Activated T-cell treated with anti-CD3 and anti-CD28 coated beads, Interleukin-2, amount 50 U/mL, for 24 hours (primary cell): Measurements from ENCODE around the gene RASSF8.

Experiments used
- DNase-seq: peaks from one replicate; pipeline ENCODE4 v3.0.0-alpha.2; 2020
- H3K27ac Mint-ChIP-seq: 2 replicates; pipeline ENCODE4 v1.8.0; 2020; ENCODE audit warnings: mild to moderate bottlenecking, mixed read lengths
- H3K27me3 Mint-ChIP-seq: 2 replicates; pipeline ENCODE4 v1.8.0; 2020; ENCODE audit warnings: mixed read lengths
- H3K36me3 Mint-ChIP-seq: 2 replicates; pipeline ENCODE4 v1.8.0; 2020; ENCODE audit warnings: low read depth, mixed read lengths
- H3K4me1 Mint-ChIP-seq: 2 replicates; pipeline ENCODE4 v1.8.0; 2020; ENCODE audit warnings: low read depth, mixed read lengths
- H3K4me3 Mint-ChIP-seq: 2 replicates; pipeline ENCODE4 v1.8.0; 2020; ENCODE audit warnings: mild to moderate bottlenecking, moderate library complexity, mixed read lengths
- H3K9me3 Mint-ChIP-seq: 2 replicates; pipeline ENCODE4 v1.8.0; 2020; ENCODE audit warnings: mixed read lengths

Gene RASSF8

DNA sequence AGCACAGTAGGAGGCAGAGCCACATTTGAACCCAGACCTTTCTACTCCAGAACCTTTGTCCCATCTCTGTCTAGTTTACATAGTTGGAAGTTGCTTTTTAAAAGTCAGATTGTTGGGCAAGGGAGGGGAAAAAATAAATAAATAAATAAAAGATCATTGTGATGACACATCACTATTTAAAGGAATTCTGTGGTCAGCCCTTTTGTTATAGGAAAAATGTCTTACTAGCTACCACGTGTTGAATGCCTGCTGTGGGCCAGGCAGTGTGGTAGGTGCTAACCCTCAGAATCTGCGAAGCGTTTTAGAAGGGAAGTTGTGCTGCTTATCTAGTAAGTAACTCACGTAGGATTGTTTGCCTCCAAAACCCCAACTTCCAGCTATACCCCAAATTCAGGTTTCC, 104.1 kb downstream of the RASSF8 start:
- no peaks in the 10 kb centered on the region for H3K4me1 Mint-ChIP-seq
- no peaks in the 10 kb centered on the region for H3K9me3 Mint-ChIP-seq
- no peak overlapping the region for H3K27ac Mint-ChIP-seq
- peaks cover 18% of the 10 kb centered on the region for H3K27me3 Mint-ChIP-seq
- H3K36me3 Mint-ChIP-seq = no peaks in the 10 kb centered on the region
- no peak for DNase-seq
- H3K4me3 Mint-ChIP-seq = no peak overlapping the region

GRCh38 chr12:26065451-26065850, 107.0 kb downstream of the RASSF8 start:
- Mint-ChIP-seq H3K27ac (no peak overlapping the region), H3K27me3 (peaks cover 14% of the 10 kb centered on the region), H3K9me3 (no peaks in the 10 kb centered on the region), H3K36me3 (no peaks in the 10 kb centered on the region), H3K4me1 (no peaks in the 10 kb centered on the region), H3K4me3 (no peak overlapping the region)
- DNase-seq = no peak

GRCh38 chr12:26068503-26068902, 110.0 kb downstream of the RASSF8 start:
- no peaks in the 10 kb centered on the region for H3K36me3 Mint-ChIP-seq

DNA sequence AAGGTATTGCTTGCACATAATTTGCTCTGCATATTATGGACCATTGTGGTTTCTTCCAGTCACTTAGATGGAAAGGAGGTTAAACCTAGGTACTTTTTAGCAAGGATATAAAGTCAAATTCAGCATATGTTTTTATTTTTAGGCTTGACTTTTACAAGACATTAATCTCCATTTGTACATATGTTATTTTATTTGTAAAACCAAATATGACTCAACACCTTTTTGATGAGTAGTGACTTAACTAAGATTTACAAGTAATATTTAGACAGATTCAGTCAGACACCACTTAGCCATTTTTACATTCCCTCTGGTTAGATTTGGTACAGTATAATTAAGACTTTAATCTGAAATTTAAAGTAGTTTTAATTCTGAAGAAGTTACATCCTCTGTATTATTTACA, 111.3 kb downstream of the RASSF8 start:
- no peaks in the 10 kb centered on the region for H3K36me3 Mint-ChIP-seq
- H3K27me3 Mint-ChIP-seq = peaks cover 3% of the 10 kb centered on the region
- H3K4me1 Mint-ChIP-seq = no peaks in the 10 kb centered on the region
- H3K27ac Mint-ChIP-seq = no peak overlapping the region
- DNase-seq = no peak
- H3K4me3 Mint-ChIP-seq = no peak overlapping the region
- H3K9me3 Mint-ChIP-seq = no peaks in the 10 kb centered on the region

More at GRCh38 chr12:26068503-26068902, 110.0 kb downstream of the RASSF8 start:
- Mint-ChIP-seq H3K9me3 (no peaks in the 10 kb centered on the region), H3K27ac (no peak overlapping the region), H3K27me3 (peaks cover 10% of the 10 kb centered on the region), H3K4me3 (no peak overlapping the region), H3K4me1 (no peaks in the 10 kb centered on the region)
- DNase-seq = no peak

GRCh38 chr12:26077915-26078702, 119.6 kb downstream of the RASSF8 start:
- H3K27ac Mint-ChIP-seq = no peak overlapping the region
- H3K4me3 Mint-ChIP-seq = no peak overlapping the region
- no peak for DNase-seq
- H3K4me1 Mint-ChIP-seq = no peaks in the 10 kb centered on the region
- peaks cover 3% of the 10 kb centered on the region for H3K27me3 Mint-ChIP-seq
- H3K36me3 Mint-ChIP-seq = no peaks in the 10 kb centered on the region
- peaks cover 5% of the 10 kb centered on the region for H3K9me3 Mint-ChIP-seq

DNA sequence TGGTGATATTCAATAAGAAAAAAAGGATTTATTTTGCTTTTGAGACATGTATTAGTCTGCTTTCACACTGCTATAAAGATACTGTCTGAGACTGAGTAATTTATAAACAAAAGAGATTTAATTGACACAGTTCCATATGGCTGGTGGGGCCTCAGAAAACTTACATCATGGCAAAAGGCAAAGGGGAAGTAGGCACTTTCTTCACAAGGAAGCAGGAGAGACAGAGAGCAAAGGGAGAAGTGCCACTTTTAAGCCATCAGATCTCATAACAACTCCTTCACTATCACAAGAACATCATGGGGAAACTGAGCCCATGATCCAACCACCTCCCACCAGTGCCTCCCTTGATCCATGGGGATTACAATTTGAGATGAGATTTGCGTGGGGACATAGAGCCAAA, 122.4 kb downstream of the RASSF8 start:
- Mint-ChIP-seq H3K27ac (no peak overlapping the region), H3K4me1 (no peaks in the 10 kb centered on the region), H3K9me3 (peaks cover 5% of the 10 kb centered on the region), H3K36me3 (no peaks in the 10 kb centered on the region), H3K4me3 (no peak overlapping the region), H3K27me3 (peaks cover 3% of the 10 kb centered on the region)
- DNase-seq = no peak

- Mint-ChIP-seq H3K4me1 (no peaks in the 10 kb centered on the region), H3K36me3 (no peaks in the 10 kb centered on the region), H3K27me3 (no peaks in the 10 kb centered on the region), H3K9me3 (peaks cover 5% of the 10 kb centered on the region), H3K27ac (no peak overlapping the region), H3K4me3 (no peak overlapping the region)
- DNase-seq = no peak
Observed at GRCh38 chr12:26086936-26087335, 128.5 kb downstream of the RASSF8 start.

- Mint-ChIP-seq H3K9me3 (no peaks in the 10 kb centered on the region), H3K4me1 (peaks cover 2% of the 10 kb centered on the region), H3K4me3 (no peak overlapping the region), H3K36me3 (no peaks in the 10 kb centered on the region), H3K27me3 (no peaks in the 10 kb centered on the region), H3K27ac (no peak overlapping the region)
- no peak for DNase-seq
Observed at GRCh38 chr12:26088998-26089397, 130.5 kb downstream of the RASSF8 start.

DNA sequence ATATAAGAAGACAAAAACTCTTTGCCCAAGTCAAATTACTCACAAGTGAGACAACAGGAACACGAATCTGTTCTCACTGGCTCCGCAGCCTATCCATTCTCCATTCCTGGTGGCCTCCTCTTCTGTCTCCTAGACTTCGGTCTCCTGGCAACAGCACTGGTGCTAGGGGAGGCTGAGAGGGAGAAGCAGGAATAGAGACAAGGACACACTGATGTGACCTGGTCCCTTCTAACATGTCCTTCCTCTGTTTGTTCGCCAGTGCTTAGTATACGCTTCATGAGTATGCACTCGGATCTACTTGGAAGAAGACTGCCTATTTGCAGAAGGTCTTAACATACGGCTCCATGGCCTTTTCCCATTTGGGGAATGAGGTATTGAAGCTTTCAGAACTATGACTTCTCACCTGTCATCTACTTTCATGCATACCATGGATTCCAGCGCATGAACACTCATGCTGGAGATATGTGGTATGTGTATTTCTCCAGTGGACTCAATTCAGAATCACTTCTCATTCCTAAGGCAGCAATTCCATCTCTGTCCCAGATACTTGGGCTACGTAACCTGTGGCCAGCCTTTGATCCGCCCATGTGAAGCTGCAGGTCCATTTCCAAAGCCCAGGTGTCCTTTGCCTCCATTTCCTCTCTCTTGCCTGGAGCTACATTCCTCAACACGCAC, 132.5 kb downstream of the RASSF8 start:
- Mint-ChIP-seq H3K4me1 (peaks cover 2% of the 10 kb centered on the region), H3K4me3 (no peak overlapping the region), H3K27me3 (no peaks in the 10 kb centered on the region), H3K36me3 (no peaks in the 10 kb centered on the region), H3K27ac (no peak overlapping the region), H3K9me3 (no peaks in the 10 kb centered on the region)
- DNase-seq = no peak

- H3K27ac Mint-ChIP-seq = no peak overlapping the region
- H3K27me3 Mint-ChIP-seq = no peaks in the 10 kb centered on the region
- no peaks in the 10 kb centered on the region for H3K9me3 Mint-ChIP-seq
- no peak overlapping the region for H3K4me3 Mint-ChIP-seq
- H3K36me3 Mint-ChIP-seq = no peaks in the 10 kb centered on the region
- no peak for DNase-seq
- H3K4me1 Mint-ChIP-seq = peaks cover 2% of the 10 kb centered on the region
Observed at GRCh38 chr12:26091822-26092221, 133.3 kb downstream of the RASSF8 start.

DNA sequence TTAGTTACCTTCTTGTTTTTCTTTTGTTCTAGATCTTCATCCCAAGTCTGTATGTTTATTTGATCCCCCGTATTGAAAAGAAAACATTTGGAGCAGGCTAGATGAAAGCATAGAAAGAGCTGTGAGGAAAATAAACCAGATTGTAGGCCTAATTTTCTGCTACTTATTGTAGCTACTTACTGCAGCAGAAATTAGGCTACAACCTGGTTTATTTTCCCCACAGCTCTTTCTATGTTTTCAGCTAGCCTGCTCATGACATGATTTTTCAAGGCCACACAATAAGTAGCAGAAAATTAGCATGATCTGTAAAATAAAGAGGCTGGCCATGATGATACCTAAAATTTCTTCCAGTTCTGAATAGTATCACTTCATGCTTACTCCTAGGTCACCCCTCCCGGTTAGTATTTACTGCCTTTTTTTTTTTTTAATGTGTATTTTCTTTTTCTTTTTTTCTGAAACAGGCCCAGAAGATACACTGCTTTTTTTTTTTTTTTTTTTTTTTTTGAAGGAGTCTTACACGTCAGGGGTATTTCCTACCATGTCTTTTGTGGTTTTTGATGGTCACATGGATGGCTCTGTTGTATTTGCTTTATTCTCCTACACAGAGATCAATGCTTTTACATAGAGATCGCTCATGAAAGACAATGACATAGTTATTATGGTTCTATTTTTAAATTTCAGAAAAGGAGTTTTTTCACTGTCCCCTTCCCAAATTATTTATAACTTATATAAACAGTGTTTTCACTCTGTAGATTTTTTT, 134.0 kb downstream of the RASSF8 start:
- Mint-ChIP-seq H3K27ac (no peak overlapping the region), H3K36me3 (no peaks in the 10 kb centered on the region), H3K9me3 (no peaks in the 10 kb centered on the region), H3K4me3 (no peak overlapping the region), H3K27me3 (peaks cover 2% of the 10 kb centered on the region), H3K4me1 (peaks cover 2% of the 10 kb centered on the region)
- DNase-seq = no peak

- Mint-ChIP-seq H3K36me3 (no peaks in the 10 kb centered on the region), H3K9me3 (no peaks in the 10 kb centered on the region), H3K27ac (no peak overlapping the region), H3K27me3 (peaks cover 12% of the 10 kb centered on the region), H3K4me3 (no peak overlapping the region), H3K4me1 (peaks cover 2% of the 10 kb centered on the region)
- DNase-seq = no peak
Observed at GRCh38 chr12:26095186-26095585, 136.7 kb downstream of the RASSF8 start.

DNA sequence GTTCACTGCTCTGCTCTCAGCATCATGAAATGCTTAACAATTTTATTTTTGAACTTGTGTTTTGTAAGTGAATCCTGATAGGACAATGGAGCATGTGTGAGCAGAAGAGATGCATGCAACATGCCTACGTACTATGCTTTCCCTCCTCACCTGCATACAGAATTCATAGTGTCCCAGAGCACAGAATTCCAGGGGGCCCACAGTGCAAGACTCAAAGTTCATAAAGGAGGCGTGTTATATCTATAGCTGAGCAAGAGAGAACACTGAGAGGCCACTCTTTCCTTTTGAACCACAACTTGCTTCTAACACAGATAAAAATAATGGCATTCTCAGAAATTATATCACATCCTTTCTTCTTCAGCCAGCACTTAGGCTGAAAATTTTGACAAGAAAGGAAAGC, 137.6 kb downstream of the RASSF8 start:
- H3K9me3 Mint-ChIP-seq = no peaks in the 10 kb centered on the region
- H3K4me3 Mint-ChIP-seq = no peak overlapping the region
- H3K27ac Mint-ChIP-seq = no peak overlapping the region

DNA sequence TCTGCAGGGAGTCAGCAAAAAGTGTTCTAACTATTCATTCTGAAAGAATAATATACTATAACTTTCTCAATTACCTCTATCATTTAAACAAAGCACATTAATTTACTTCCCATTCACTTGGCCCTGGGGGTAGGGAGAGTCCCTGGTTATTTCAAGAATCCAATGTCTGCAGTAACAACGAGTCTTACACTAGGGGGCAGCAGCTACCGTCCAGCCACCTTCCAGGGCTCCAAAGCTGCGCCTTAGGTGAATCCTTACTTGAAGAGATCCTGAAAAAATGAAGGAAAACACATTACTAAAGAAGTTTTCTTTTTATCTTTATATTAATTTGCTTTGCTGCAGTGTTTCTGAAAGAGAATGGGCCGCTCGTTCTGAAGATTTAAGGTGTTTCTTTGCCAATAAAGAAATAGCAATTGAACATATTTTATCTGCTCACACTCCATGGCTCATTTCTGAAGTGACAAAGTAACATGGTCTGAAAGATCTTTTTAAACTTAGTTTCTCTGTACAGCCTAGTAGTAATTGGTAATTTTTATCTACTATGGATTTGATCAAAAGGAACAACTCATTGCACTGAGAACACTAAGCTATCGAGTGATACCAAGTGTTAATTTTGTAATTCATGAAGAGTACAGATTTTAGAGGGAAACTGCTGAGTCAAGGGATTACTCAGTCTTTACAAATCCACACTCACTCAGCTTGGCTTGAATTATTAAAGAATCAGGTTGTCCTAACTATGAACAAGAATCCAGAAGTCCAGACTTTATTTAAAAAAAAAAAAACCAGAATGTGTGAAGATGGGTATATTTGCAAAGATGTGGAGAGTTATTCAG, 138.8 kb downstream of the RASSF8 start:
- H3K4me1 Mint-ChIP-seq = peaks cover 2% of the 10 kb centered on the region
- H3K9me3 Mint-ChIP-seq = no peaks in the 10 kb centered on the region
- peak; percentile 54 for DNase-seq
- no peak overlapping the region for H3K27ac Mint-ChIP-seq
- H3K4me3 Mint-ChIP-seq = no peak overlapping the region
- H3K36me3 Mint-ChIP-seq = no peaks in the 10 kb centered on the region
- peaks cover 12% of the 10 kb centered on the region for H3K27me3 Mint-ChIP-seq

More for the DNA sequence above, 137.6 kb downstream of the RASSF8 start:
- H3K36me3 Mint-ChIP-seq = no peaks in the 10 kb centered on the region
- H3K4me1 Mint-ChIP-seq = peaks cover 2% of the 10 kb centered on the region
- DNase-seq = no peak
- H3K27me3 Mint-ChIP-seq = peaks cover 12% of the 10 kb centered on the region
